Prostate gland (tissue), 2 donors: ENCODE results near the gene PAXX. TPM values are rescaled to one million over a fixed set of nuclear protein-coding genes. Genes with fewer than 3 reads are reported as not detected.

Experiments
- DNase-seq: peaks from one replicate; pipeline ENCODE4 v3.0.0-alpha.2; 2019; ENCODE audit warnings: low spot score
- H3K27ac ChIP-seq, 2 donors: fragments of 200-600 bp; sonication (generic); 2 replicates each; pipeline ENCODE4 v1.5.1; 2017 to 2019
- H3K27me3 ChIP-seq: fragments of 200-600 bp; sonication (generic); replicated peaks from 2 replicates; pipeline ENCODE4 v1.5.1; 2019; ENCODE audit not compliant: insufficient read depth
- H3K36me3 ChIP-seq, 2 donors: fragments of 200-600 bp; sonication (generic); 1 replicate in 1 of 2; 2 replicates in 1 of 2; pipeline versions ENCODE4 v1.5.1 to v1.8.1; 2017 to 2019
- H3K4me1 ChIP-seq: fragments of 200-600 bp; sonication (generic); replicated peaks from 2 replicates; pipeline ENCODE4 v1.5.1; 2019
- H3K4me3 ChIP-seq, 2 donors: fragments of 200-600 bp; sonication (generic); 2 replicates each; pipeline ENCODE4 v1.5.1; 2017 to 2019
- H3K9me3 ChIP-seq: fragments of 200-600 bp; sonication (generic); 2 replicates; pipeline ENCODE4 v1.5.1; 2017
- POLR2A ChIP-seq: fragments of 450-650 bp; IDR thresholded peaks from one replicate; pipeline ENCODE4 v1.6.1; 2016; ENCODE audit warnings: antibody characterized with exemption, mild to moderate bottlenecking
- POLR2AphosphoS5 ChIP-seq: sonication (generic); formaldehyde crosslinking; IDR thresholded peaks from one replicate; pipeline ENCODE4 v1.6.1; 2017; ENCODE audit warnings: antibody characterized with exemption
- WGBS: methylation state at CpG from one replicate; pipeline ENCODE4 v1.1.5; 2018; 5-methylcytosine and 5-hydroxymethylcytosine counted together
- intact Hi-C: fragments of 100-400 bp; cut with DNase I; formaldehyde crosslinking; loops from one replicate; pipeline ENCODE4 v1.14.2; 2022
- total RNA-seq, 2 donors: library from RNA; depleted of rRNA; stranded (reverse); fragments of >200 nt; gene quantifications; one replicate each; pipeline ENCODE4 v1.1.0, GENCODE V29; 2016
- TF ChIP-seq, protein P1 (sequence below), 4 experiments: fragments of 200-600 bp in 2 of 4; fragments of 450-650 bp in 2 of 4; sonication (generic) in 2 of 4; IDR thresholded peaks; 1 replicate in 3 of 4; 2 replicates in 1 of 4; pipeline ENCODE4 v1.5.1; 2016 to 2019; ENCODE audit warnings: antibody characterized with exemption in 4 of 4, mild to moderate bottlenecking in 2 of 4, moderate library complexity in 2 of 4

The PAXX gene
- total RNA-seq, 2 donors from 2014 or later: 61.6 to 71.8 TPM

DNA sequence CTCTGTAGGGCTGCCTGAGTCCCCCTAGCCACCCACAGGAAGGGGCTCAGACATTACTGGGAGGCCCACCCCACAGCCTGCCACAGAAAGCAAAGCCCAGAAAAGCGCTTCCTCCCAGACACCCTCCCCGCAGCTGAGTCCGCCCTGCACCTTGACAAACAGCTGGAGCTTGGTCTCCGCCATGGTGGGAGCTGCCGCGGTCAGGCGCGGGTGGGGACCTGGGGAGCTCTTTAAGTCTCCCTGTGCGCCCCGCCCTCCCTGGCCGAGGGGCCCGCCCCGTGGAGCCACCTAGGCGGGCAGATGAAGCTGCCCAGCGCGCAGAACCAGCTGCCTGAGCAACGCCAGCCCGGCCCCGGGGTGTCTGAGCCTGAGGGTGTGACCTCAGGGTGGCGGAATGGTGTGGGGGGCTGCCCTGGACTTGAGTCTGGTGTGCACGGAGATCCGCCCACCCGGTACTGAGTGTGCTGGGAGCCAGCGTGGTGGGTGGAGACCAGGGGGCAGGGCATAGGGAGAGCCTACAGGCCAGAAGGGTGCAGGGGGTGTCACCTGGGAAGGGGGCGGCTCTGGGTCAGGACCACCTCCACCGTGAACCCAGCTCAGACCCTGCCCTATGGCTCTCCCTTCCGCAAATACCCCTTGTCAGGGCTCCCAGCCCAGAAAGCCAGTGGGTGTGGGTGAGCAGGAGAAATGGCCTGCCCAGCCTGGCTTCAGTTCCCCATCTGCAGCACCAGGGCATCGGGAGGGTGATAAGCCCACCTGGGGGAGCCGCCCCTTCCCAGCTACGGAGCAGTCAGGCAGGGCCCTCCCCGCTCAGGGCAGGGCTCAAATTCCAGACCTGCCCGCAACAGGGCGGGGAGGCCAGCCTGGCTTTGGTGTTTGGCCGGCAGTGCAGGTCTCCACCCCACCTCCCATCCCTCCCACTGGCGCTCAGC is 4.4 kb downstream of the PAXX start, which contains the start of gene CLIC3:
Gene CLIC3 (minus strand): TSS at position 208 of the 932 bp plus-strand sequence. CDS start 25 bp downstream, at position 183.
- intact Hi-C loops: no loop called here
- Histone ChIP-seq H3K4me3 (peak within 1 kb of the TSS; percentile 3 to 18), H3K36me3 (no peaks in the 10 kb centered on the region), H3K4me1 (peaks cover 21% of the 10 kb centered on the region), H3K9me3 (no peaks in the 10 kb centered on the region), H3K27ac (no peak within 1 kb of the TSS), H3K27me3 (no peaks in the 10 kb centered on the region)
- DNase-seq: no peak
- 15% methylated on average over 34 of the region's 35 CpGs for WGBS
- no peak for TF ChIP-seq POLR2A

DNA sequence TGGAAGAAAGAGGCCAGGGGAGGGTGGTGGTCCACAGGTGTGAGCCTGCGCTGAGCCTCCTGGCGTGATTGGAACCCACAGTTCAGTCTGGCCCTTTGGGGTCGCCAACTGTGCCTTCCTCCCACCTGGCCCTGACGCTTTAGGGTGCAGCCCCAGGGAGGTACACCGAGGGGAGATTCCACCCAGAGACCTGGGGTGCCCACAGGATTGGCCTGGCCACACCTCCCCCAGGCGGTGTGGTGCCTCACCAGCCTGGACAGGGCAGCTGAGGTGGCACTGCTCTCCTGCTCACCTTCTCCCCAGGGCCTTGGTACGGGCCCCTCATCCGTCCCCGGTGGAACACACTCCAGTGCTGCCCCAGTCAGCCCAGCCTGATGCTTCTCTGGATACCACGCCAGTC is 5.1 kb downstream of the PAXX start:
- Histone ChIP-seq H3K4me3 (no peak overlapping the region), H3K36me3 (no peaks in the 10 kb centered on the region), H3K4me1 (peaks cover 21% of the 10 kb centered on the region), H3K27ac (no peak overlapping the region), H3K9me3 (no peaks in the 10 kb centered on the region), H3K27me3 (no peaks in the 10 kb centered on the region)
- WGBS: 83% methylated on average over 9 of the region's 10 CpGs
- no peak for DNase-seq
- intact Hi-C loops: no loop called here
- TF ChIP-seq POLR2A (no peak), POLR2AphosphoS5 (no peak)
- TF ChIP-seq, protein P1, sequence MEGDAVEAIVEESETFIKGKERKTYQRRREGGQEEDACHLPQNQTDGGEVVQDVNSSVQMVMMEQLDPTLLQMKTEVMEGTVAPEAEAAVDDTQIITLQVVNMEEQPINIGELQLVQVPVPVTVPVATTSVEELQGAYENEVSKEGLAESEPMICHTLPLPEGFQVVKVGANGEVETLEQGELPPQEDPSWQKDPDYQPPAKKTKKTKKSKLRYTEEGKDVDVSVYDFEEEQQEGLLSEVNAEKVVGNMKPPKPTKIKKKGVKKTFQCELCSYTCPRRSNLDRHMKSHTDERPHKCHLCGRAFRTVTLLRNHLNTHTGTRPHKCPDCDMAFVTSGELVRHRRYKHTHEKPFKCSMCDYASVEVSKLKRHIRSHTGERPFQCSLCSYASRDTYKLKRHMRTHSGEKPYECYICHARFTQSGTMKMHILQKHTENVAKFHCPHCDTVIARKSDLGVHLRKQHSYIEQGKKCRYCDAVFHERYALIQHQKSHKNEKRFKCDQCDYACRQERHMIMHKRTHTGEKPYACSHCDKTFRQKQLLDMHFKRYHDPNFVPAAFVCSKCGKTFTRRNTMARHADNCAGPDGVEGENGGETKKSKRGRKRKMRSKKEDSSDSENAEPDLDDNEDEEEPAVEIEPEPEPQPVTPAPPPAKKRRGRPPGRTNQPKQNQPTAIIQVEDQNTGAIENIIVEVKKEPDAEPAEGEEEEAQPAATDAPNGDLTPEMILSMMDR (IDR thresholded peaks at IDR 0.05): no peak

DNA sequence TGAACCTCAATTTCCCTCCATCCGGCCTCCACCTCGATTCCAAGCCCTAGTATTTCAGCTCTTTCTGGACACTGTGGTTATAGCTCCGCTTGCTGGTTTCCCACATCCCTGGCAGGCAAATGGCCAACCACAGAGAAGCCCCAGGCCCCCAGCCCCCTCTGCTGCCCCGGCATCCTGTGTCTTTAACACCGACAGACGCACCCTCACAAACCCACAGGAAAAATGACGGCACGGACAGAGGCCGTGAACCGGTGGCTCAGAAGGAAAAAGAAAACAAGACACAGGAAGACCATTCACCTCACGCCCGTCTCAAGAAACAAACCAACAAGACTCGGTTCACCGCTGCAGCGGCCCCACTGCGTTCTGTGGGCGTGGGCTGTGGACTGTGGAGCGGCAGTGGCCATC is 5.6 kb downstream of the PAXX start:
- WGBS: 83% methylated on average over 18 of the region's 18 CpGs
- no peaks in the 10 kb centered on the region for H3K9me3 ChIP-seq
- no peaks in the 10 kb centered on the region for H3K36me3 ChIP-seq
- no peak overlapping the region for H3K4me3 ChIP-seq
- intact Hi-C loops: no loop called here
- no peak for DNase-seq
- peaks cover 19% of the 10 kb centered on the region for H3K4me1 ChIP-seq
- H3K27me3 ChIP-seq: no peaks in the 10 kb centered on the region
- no peak overlapping the region for H3K27ac ChIP-seq
- TF ChIP-seq, protein P1 (IDR thresholded peaks at IDR 0.05): no peak
- no peak for TF ChIP-seq POLR2AphosphoS5
- no peak for TF ChIP-seq POLR2A

DNA sequence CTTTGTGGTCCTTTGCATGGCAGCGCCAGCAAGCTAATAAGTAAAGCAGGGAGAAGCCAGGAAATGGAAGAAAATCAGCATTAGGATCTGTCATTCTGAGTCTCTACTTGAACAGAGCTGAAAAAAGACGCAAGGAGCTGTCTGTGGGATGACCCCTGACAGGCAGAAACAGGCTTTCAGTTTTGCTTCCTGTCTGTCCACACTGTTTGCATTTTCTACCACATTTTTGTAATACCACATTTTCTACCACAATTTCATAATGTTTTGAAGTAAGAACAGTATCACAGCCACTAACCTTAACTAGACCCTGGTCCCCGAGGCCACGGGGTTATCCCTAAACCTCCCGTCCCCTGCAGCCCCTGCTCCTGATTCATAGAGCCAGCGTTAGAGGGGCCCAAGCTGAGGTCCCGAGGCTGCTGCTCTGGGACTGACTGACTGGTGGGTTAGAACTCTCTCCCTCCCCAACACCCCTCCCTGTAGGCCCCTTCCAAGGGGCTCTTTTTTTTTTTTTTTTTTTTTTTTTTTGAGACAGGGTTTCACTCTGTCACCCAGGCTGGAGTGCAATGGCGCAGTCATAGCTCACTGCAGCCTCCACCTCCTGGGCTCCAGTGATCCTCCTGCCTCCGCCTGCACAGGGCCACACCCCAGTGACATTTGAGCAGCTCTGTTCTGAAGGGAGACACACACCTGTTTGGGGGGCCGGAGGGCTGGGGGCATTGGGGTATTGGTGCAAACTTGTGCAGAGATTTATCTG is 8.1 kb downstream of the PAXX start:
- Histone ChIP-seq H3K36me3 (no peaks in the 10 kb centered on the region), H3K4me1 (peaks cover 12% of the 10 kb centered on the region), H3K27ac (no peak overlapping the region), H3K27me3 (no peaks in the 10 kb centered on the region), H3K9me3 (no peaks in the 10 kb centered on the region), H3K4me3 (no peak overlapping the region)
- intact Hi-C loops: no loop called here
- DNase-seq: no peak
- WGBS: 61% methylated on average over 10 of the region's 10 CpGs
- TF ChIP-seq POLR2AphosphoS5: no peak
- TF ChIP-seq, protein P1 (IDR thresholded peaks at IDR 0.05): no peak
- TF ChIP-seq POLR2A: no peak

DNA sequence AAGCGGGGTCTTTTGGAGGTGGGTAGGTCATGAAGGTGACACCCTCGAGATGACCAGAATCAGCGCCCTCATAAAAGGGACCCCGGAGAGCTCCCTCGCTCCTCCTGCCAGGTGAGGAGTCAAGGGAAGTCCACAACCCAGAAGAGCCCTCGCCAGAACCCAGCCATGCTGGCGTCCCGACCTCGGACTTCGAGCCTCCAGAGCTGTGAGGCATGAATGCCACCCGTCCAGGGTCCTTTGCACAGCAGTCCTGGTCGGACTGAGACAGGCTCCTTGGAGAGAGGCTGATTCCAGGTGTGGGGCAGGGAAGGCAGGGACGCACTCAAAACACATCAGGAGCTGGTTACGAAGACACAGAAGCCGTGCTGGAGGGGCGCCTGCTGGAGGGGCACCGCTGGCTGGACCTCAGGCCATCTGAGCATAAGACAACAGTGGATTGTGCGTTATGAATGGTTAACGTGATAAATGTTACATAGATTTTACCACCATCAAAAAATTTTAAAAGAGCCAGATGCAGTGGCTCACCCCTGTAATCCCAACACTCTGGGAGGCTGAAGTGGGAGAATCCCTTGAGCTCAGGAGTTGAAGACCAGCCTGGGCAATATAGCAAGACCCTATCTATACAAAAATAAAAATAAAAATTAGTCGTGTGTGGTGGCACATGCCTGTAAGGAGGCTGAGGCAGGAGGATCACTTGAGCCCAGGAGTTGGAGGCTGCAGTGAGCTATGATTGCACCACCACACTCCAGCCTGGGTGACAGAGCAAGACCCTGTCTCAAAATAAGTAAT is 9.8 kb downstream of the PAXX start:
- no peaks in the 10 kb centered on the region for H3K4me1 ChIP-seq
- H3K27me3 ChIP-seq: no peaks in the 10 kb centered on the region
- H3K9me3 ChIP-seq: no peaks in the 10 kb centered on the region
- WGBS: 84% methylated on average over 20 of the region's 20 CpGs
- intact Hi-C loops: no loop called here
- H3K27ac ChIP-seq: no peak overlapping the region
- no peaks in the 10 kb centered on the region for H3K36me3 ChIP-seq
- no peak overlapping the region for H3K4me3 ChIP-seq
- no peak for DNase-seq
- no peak for TF ChIP-seq POLR2AphosphoS5
- TF ChIP-seq POLR2A: no peak
- TF ChIP-seq, protein P1 (IDR thresholded peaks at IDR 0.05): no peak
